Heart right ventricle (tissue), 16 donors: ENCODE measurements around the gene JMJD8. TPM values are rescaled to one million over a fixed set of nuclear protein-coding genes. Genes with fewer than 3 reads are reported as not detected.
A peak's percentile ranks its signal among the peaks of the same experiment; 100 is the strongest.

Experiments
- ATAC-seq, 8 donors: fragments of 200-7000 bp; cut with Tn5 transposase; one replicate each; pipeline ENCODE4 v1.9.1; 2020; ENCODE audit warnings: mild to moderate bottlenecking in 8 of 8, moderate library complexity in 8 of 8, moderate number of reproducible peaks in 1 of 8
- DNase-seq, 2 donors: peaks; one replicate each; pipeline ENCODE4 v3.0.0-alpha.2; 2020
- H3K27ac ChIP-seq, 10 donors: fragments of 200-600 bp; sonication (generic) in 2 of 10; one replicate each; pipeline versions ENCODE4 v1.5.0 to v1.8.0; 2020 to 2022; ENCODE audit warnings: mild to moderate bottlenecking in 3 of 10
- H3K27me3 ChIP-seq, 7 donors: fragments of 200-600 bp; one replicate each; pipeline ENCODE4 v1.8.0; 2021 to 2022; ENCODE audit warnings: mild to moderate bottlenecking in 2 of 7
- H3K36me3 ChIP-seq, 9 donors: fragments of 200-600 bp; sonication (generic) in 1 of 9; one replicate each; pipeline versions ENCODE4 v1.5.0 to v1.8.0; 2020 to 2022; ENCODE audit warnings: mild to moderate bottlenecking in 2 of 9
- H3K4me1 ChIP-seq, 9 donors: fragments of 200-600 bp; sonication (generic) in 1 of 9; one replicate each; pipeline versions ENCODE4 v1.5.0 to v1.8.0; 2020 to 2022; ENCODE audit warnings: mild to moderate bottlenecking in 4 of 9
- H3K4me3 ChIP-seq, 10 donors: fragments of 200-600 bp; sonication (generic) in 2 of 10; one replicate each; pipeline versions ENCODE4 v1.5.0 to v1.8.0; 2020 to 2022; ENCODE audit warnings: mild to moderate bottlenecking in 7 of 10, moderate library complexity in 2 of 10
- H3K9me3 ChIP-seq, 11 donors: fragments of 200-600 bp in 10 of 11; sonication (generic) in 2 of 11; one replicate each; pipeline versions ENCODE4 v1.5.0 to v1.8.0; 2013 to 2022; ENCODE audit warnings: mild to moderate bottlenecking in 2 of 11, control low read depth in 1 of 11, moderate library complexity in 1 of 11
- CTCF ChIP-seq, 9 donors: fragments of 200-600 bp; sonication (generic) in 2 of 9; IDR thresholded peaks; one replicate each; pipeline versions ENCODE4 v1.5.0 to v1.8.0; 2021 to 2022; ENCODE audit warnings: antibody characterized with exemption in 9 of 9, mild to moderate bottlenecking in 5 of 9, moderate library complexity in 1 of 9
- WGBS, 2 donors: extraction: QIAGEN DNeasy Blood & Tissue Kit; methylation state at CpG; one replicate each; pipeline ENCODE4 v1.1.7; 2013; ENCODE audit warnings: inconsistent platforms in 1 of 2; 5-methylcytosine and 5-hydroxymethylcytosine counted together
- intact Hi-C, 10 donors: fragments of 100-400 bp; cut with DNase I; formaldehyde crosslinking; loops; one replicate each; pipeline versions ENCODE4 v1.11.1 to v1.14.2; 2022
- polyA plus RNA-seq, 2 donors: library from polyadenylated mRNA; stranded (reverse); fragments of 200-250 nt; gene quantifications; one replicate each; pipeline ENCODE4 v1.2.3, GENCODE V29; 2013
- total RNA-seq, 10 donors: library from RNA; stranded (reverse); fragmentation: NEBNext Ultra II Directional in 3 of 10; extraction: Animal tissue kit (Norgen Biotek cat#: 25700) in 3 of 10; gene quantifications; one replicate each; pipeline versions ENCODE4 v1.2.1 to v1.2.4, GENCODE V29; 2021 to 2023
- donor health status: Arrhythmogenic right ventricular cardiomyopathy.
- donor health status: ischemic (EF 13 %, LVEDD 7.1; RV severe dilation, severe dysfunction).
- donor health status: healthy with polysubstance abuse.
- donor health status: DM: no; HTN: yes; CAD: no.
- donor health status: DM: no; HTN: no; CAD: no.
- donor health status: ischemic (EF 25% LVEDD 6.9; RV normal size, moderate dysfunction).
- donor health status: ischemic (EF 25% LVEDD 5.7; RV mildly dilated, moderate dysfunction).
- donor health status: healthy.
- donor health status: DM: yes; HTN: yes; CAD: no.
- donor health status: Ischemic cardiomyopathy.
- donor health status: ischemic (EF 35%, LVEDD 5.7; RV mildly dilated, moderate dysfunction).
- donor health status: nonischemic (EF 11% LVEDD 7.7; RV severe dilation, severe dysfunction).
- donor health status: DM: yes; HTN: yes; CAD: no.
- donor health status: PGD.
- donor health status: ischemic (EF 29% LVEDD 5.4; RV normal size, mild dysfunction).
- donor health status: nonischemic (EF 23%, LVEDD 6.1; RV moderate dilation, normal function).

JMJD8 gene
- total and polyA plus RNA-seq, 12 donors, result 34.7 to 60.6 (median 44.0) TPM

GRCh38 chr16:706189-707061 is 22.3 kb upstream of the JMJD8 start:
- 4 to 5% methylated on average over 47 to 49 of the region's 49 CpGs for WGBS, 2 donors
- intact Hi-C loops, result no loop called here
- DNase-seq (no peak), ATAC-seq (no peak)
- no peak overlapping the region for H3K27ac ChIP-seq
- H3K4me1 ChIP-seq, result peaks cover 0 to 15% (median 8%) of the 10 kb centered on the region in 9 donors
- H3K9me3 ChIP-seq, result no peaks in the 10 kb centered on the region
- H3K4me3 ChIP-seq, result peak overlapping the region in 2 of 10 donors; percentile 19 to 22
- peaks cover 38 to 97% (median 92%) of the 10 kb centered on the region in 7 donors for H3K27me3 ChIP-seq
- no peaks in the 10 kb centered on the region for H3K36me3 ChIP-seq
- TF ChIP-seq CTCF (IDR thresholded peaks at IDR 0.05), result no peak

GRCh38 chr16:705431-706188 is 21.5 kb upstream of the JMJD8 start, which contains the start of gene FBXL16:
Gene FBXL16 (minus strand): TSS chr16:705801. CDS start chr16:697405, 8,396 bp downstream.
- WGBS, 2 donors, result 1% methylated on average over 42 to 112 of the region's 115 CpGs
- no peak for TF ChIP-seq CTCF (IDR thresholded peaks at IDR 0.05)
- intact Hi-C loops, result no loop called here
- H3K27ac ChIP-seq, result no peak within 1 kb of the TSS
- ATAC-seq (no peak), DNase-seq (no peak)
- H3K4me1 ChIP-seq, result peaks cover 0 to 22% (median 14%) of the 10 kb centered on the region in 9 donors
- H3K4me3 ChIP-seq, result peak within 1 kb of the TSS in 3 of 10 donors; percentile 19 to 26 (median 22)
- no peaks in the 10 kb centered on the region for H3K36me3 ChIP-seq
- H3K9me3 ChIP-seq, result no peaks in the 10 kb centered on the region
- peaks cover 46 to 97% (median 92%) of the 10 kb centered on the region in 7 donors for H3K27me3 ChIP-seq

- peaks cover 51 to 97% (median 92%) of the 10 kb centered on the region in 7 donors for H3K27me3 ChIP-seq
- intact Hi-C loops, result no loop called here
- ATAC-seq (no peak), DNase-seq (no peak)
- H3K27ac ChIP-seq, result no peak overlapping the region
- peaks cover 0 to 19% (median 8%) of the 10 kb centered on the region in 9 donors for H3K4me1 ChIP-seq
- no peak for TF ChIP-seq CTCF (IDR thresholded peaks at IDR 0.05)
- H3K9me3 ChIP-seq, result no peaks in the 10 kb centered on the region
- H3K36me3 ChIP-seq, result no peaks in the 10 kb centered on the region
- no peak overlapping the region for H3K4me3 ChIP-seq
- 10 to 13% methylated on average over 48 to 50 of the region's 50 CpGs for WGBS, 2 donors
These were observed 20.6 kb upstream of the JMJD8 start for GRCh38 chr16:704552-705380.
